HG02938 (cell line): ENCODE data around the gene AP2S1.
"Not testable (repeated sequence)": the region's sequence is repeated elsewhere in the genome, so short reads cannot be mapped to it uniquely, and the experiment has no call there.

ENCODE experiments used
- ATAC-seq: cut with Tn5 transposase; IDR thresholded peaks from one replicate; pipeline ENCODE4 v1.9.1; 2021; ENCODE audit warnings: mild to moderate bottlenecking, moderate library complexity; ENCODE audit not compliant: unreplicated experiment

AP2S1 gene

DNA sequence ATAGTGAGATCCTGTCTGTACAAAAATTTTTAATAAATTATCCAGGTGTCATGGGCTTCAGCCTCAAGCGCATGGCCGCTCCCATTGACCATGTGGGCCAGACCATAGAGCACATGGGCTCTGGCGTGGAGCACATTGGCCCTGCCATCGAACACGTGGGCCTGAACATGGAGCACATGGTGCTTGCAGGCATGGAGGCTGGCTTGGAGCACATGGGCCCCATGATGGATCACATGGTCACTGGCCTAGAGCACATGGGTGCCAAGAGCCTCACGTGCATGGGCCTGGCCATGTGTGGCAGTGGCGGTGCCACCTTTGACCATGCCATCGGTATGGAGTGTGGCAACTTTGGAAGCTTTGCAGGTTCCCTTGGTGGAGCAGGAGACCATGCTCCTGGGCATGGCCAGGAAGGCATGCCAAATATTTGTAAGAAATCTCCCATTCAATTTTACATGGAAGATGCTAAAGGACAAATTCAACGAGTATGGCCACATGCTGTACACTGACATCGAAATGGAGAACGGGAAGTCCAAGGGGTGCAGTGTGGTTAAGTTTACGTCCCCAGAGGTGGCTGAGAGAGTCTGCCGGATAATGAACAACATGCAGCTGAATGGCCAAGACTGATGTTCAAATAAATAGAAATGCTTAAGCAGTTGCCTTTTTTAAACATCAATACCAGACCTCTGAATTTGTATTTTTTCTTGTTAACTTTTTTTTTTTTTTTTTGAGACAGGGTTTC is 40.9 kb downstream of the AP2S1 start:
- ATAC-seq: no peak

DNA sequence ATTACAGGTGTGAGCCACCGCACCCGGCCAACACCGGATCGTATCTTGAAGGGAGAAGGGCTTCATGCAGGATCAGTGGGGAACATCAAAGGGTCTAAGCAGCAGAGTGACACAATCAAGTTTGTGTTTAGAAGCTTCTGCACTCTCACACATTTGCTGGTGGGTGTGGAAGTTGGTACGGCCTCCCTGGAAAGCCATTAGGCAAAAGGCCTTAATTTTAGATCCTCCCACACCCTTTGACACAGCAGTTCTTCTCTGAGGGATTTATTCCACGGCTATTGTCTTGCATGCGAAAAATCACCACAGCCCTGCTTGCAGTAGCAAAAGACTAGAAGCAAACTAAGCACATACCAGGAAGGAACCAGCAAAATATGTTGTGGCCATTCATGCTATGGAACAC is 44.0 kb downstream of the AP2S1 start:
- no peak for ATAC-seq

DNA sequence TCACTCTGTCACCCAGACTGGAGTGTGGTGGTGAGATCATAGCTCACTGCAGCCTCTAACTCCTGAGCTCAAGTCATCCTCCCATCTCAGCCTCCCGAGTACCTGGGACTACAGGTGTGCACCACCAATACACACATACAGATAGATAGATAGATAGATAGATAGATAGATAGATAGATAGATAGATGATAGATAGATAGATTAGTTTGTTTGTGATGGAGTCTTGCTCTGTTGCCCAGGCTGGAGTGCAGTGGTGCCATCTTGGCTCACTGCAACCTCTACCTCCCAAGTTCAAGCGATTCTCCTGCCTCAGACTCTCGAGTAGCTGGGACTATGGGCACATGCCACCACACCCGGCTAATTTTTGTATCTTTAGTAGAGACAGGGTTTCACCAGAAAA is 46.2 kb downstream of the AP2S1 start:
- not testable (repeated sequence) for ATAC-seq

DNA sequence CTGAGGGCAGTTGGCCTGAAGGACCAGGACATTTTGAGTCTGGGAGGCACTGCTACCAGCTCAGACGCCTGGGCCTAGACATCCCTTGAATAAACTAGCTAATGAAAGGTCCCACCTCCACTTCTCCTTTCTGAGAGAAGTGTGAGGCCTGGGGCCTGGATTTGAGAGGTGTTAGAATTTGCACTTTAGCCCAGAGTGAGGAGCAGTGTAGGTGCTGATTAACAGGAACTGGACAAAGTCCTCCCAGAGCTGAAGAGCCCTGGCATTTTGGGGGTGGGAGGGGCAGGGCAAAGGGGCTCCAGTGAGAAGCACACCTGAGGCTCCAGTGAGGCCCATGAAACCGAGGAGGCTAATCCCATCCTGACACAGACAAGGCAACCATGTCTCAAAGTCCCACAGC is 47.1 kb downstream of the AP2S1 start:
- no peak for ATAC-seq

DNA sequence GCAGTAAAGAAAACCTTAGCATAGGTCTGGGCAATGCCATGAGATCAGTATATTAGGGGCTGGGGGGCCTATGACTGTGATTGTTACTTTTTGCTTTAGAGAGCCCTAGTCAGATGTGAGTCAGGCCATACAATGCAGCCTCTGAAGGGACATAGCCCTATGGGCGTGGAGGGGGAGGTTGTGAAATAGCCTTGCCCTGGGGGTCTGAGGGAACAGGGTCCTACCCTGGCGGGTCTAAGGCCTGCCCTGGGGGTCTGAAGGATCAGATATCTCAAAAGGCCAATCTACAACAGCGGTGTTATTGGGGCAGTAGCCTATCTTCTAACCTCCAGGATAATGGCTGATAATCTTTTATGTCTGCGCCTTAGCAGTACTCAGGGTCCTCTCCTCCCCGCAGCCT is 48.5 kb downstream of the AP2S1 start:
- ATAC-seq: no peak

DNA sequence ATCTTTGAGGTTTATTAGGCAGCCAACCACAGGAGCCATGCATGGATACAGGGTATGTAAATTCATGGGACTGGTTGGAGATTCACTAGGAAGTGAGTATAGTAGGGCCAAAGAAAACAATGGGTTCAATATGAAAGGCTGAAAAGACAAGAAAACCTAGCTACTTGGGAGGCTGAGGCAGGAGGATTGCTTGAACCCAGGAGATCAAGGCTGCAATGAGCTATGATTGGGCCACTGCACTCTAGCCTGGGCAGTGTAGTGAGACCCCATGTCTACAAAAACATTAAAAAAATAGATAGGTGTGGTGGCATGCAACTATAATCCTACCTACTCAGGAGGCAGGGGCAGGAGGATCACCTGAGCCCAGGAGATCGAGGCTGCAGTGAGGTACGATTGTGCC is 51.9 kb downstream of the AP2S1 start:
- no peak for ATAC-seq

DNA sequence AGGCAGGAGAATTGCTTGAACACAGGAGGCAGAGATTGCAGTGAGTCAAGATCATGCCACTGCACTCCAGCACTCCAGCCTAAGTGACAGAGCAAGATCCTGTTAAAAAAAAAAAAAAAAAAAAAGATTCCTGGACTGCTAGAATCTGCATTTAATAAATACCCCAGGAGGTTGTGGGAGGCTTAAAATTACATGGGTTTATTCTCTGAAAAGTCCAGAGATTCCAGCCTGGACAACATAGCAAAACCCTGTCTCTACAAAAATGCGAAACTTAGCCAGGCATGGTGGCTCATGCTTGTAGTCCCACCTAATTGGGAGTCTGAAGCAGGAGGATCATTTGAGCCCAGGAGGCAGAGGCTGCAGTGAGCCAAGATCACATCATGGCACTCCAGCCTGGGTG is 52.8 kb downstream of the AP2S1 start:
- no peak for ATAC-seq

DNA sequence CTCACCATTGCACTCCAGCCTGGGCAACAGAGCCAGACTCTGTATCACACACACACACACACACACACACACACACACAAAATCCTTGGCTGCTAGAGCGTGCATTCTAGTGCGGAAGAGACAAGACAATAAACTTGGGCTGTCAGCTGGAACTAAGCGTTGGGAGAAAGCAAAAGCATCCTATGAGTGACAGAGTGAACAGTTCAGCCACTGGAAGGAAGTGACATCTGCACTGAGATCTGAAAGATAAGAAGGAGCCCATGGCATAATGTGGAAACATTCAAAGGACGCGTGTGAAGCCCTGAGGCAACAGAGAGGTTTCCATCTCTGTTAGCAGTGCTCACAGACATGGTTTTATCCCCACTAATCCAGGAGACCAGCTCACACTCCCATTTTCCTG is 58.7 kb downstream of the AP2S1 start:
- ATAC-seq: no peak

DNA sequence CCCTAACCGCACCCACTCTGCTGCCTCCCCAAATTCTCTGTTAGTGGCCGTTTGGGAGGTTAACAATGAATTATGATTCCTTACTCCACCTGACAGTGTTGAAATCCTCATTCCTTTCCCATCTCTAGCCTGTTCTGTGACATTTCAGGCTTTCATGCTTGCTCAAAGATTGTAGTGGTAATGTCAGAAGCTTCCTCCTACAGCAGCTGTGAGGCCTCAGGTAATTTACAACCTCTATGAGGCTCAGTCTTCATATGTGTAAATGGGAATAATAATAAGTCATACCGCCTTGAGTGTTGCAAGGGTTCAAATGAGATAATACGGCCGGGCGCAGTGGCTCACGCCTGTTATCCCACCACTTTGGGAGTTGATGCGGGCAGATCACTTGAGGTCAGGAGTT is 61.3 kb downstream of the AP2S1 start:
- no peak for ATAC-seq

DNA sequence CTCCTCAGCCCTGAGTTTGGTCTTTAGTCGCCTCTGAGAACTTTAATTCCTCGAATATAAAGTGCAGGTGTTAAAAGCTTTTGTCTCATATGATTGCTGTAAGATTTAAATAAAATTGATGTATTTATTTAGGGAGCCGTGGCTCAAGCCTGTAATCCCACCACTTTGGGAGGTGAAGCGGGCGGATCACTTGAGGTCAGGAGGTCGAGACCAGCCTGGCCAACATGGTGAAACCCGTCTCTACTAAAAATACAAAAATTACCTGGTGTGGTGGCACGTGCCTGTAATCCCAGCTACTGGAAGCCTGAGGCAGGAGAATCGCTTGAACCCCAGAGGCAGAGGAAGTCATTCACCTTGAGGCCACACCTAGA is 61.7 kb downstream of the AP2S1 start:
- no peak for ATAC-seq

DNA sequence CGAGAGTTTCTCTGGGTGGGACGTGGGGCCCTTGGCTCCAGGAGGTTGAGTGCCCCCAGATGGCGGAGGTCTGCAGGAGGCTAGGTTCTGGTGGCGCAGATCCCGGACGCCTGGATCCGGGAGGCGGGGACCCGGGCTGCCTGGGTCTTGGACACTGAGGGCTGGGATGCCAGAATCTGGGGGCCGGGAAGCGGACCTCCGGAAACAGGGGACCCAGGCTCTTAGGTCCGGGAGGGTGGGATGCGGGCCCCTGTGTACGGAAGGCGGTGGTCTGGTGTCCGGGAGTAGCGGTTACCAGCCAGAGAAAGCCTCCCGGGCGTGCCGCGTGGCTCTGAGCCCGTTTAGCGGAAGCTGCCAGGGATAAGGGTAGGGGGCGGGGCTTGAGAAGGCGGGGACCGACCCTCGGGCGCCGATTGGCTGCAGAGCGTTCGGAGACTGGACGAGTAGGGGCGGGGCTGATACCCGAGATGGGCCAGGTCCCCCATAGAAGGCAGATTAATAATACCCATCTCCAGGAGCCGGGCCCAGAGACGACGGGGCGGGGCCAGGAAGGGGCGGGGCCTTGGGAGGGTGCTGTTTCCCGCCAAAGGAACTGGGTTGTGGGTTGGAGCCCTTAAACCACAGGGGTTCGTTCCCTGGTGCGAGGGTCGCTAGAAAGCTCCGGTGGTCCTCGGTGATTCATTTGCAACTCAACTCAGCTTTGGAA is 62.2 kb downstream of the AP2S1 start, which contains the start of gene SLC1A5:
Gene SLC1A5 (minus strand): TSS at position 333 of the 706 bp plus-strand sequence. CDS start 629 bp downstream, outside the sequence.
- ATAC-seq: peak; percentile 66
